GM18499 (cell line): ENCODE results near the gene SLC2A13.
"Not testable (repeated sequence)": the region's sequence is repeated elsewhere in the genome, so short reads cannot be mapped to it uniquely, and the experiment has no call there.

Source experiments
- ATAC-seq: cut with Tn5 transposase; IDR thresholded peaks from one replicate; pipeline ENCODE4 v1.9.1; 2021; ENCODE audit warnings: moderate number of reproducible peaks; ENCODE audit not compliant: insufficient read depth, unreplicated experiment

The SLC2A13 gene

DNA sequence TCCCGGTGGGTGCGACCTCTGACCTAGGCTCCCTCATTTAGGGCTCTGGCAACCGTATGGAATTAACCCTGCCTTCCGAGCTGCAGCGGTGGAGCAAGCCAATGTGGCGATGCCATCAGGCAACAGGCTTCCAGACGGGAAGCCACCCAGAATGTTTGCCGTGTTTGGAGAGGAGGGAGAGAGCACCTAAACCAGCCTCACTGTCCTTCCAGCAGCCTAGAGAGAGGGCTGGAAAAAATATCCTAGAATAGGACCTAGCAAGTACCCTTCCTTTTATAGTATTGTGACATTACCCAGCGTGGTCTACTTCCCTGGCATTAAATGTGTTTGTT, 287 bp upstream of the SLC2A13 start:
- no peak for ATAC-seq

DNA sequence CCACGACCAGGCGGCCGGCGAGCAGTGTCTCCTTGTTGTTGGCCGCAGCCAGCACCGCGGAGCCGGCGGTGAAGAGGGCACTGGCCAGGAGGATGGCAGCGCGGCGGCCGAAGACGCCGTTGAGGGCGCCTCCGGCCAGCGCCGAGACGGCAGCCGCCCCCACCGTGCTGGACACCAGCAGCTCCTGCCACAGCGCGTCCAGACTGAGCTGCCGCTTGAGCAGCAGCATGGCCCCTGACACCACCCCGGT, 691 bp downstream of the SLC2A13 start:
- no peak for ATAC-seq

- ATAC-seq, result no peak
Measured at GRCh38 chr12:40104461-40105264, 1.2 kb downstream of the SLC2A13 start.

- no peak for ATAC-seq
Measured at GRCh38 chr12:40103043-40103442, 2.8 kb downstream of the SLC2A13 start.

GRCh38 chr12:40101747-40102146, 4.1 kb downstream of the SLC2A13 start:
- ATAC-seq, result no peak

- ATAC-seq, result no peak
Measured at GRCh38 chr12:40099423-40099853, 6.4 kb downstream of the SLC2A13 start.

GRCh38 chr12:40098406-40099145, 7.3 kb downstream of the SLC2A13 start:
- ATAC-seq, result no peak

DNA sequence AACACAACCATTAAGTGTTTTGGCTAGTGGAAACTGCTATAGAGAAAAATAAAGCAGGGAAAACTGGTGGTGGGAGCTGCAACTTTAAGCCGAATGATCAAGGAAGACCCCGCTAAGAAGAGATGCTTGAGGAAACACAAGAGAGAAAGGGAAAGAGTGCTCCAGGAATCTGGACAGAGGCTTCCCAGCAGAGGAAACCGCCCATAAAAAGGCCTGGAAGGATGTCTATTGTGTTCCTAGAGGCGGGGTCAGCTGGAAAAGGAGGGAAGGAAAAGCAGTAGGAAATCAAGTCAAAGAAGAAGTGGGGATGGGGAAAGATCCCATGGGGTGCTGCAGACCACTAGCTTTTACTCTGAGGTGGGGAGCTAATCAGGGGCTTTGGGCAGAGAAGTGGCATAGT, 12.4 kb downstream of the SLC2A13 start:
- no peak for ATAC-seq

DNA sequence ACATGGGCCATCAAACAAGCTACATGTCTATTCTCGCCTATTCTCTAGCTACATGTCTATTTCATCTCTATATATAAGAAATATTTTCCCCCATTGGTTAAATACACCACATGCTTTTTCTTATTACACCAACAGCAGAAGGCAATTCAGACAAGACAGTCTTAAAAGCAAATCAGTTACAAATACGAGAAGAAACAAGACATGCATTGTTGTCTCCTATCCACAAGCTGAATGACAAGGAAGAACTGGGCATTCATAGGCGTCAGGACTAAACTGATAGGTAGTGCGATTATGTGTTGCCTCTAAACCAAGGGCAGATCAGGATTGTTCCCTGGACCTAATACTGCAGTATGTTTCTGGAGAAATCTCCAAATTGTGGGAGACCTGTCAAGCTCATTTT, 19.4 kb downstream of the SLC2A13 start:
- ATAC-seq, result no peak

GRCh38 chr12:40078266-40078665, 27.6 kb downstream of the SLC2A13 start:
- ATAC-seq, result no peak

GRCh38 chr12:40075458-40075857, 30.4 kb downstream of the SLC2A13 start:
- no peak for ATAC-seq

- ATAC-seq, result no peak
Measured at GRCh38 chr12:40068416-40068815, 37.5 kb downstream of the SLC2A13 start.

DNA sequence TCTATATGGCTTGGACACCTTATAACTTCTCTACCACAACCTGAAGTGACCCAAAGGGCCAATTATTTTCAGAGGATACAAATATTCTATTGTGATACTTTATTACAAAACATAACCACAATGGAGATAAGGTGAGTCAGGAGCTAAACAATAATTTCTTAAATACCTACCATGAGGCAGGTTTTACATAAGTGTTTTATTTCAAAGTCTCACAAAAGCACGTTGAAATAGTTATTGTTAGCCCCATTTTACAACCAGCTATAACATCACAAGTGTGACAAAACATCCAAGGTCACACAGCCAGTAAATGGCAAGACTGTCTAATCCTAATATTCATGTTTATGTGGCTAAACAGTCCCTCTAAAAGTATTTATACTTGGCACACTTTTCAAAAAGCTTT, 40.2 kb downstream of the SLC2A13 start:
- no peak for ATAC-seq

DNA sequence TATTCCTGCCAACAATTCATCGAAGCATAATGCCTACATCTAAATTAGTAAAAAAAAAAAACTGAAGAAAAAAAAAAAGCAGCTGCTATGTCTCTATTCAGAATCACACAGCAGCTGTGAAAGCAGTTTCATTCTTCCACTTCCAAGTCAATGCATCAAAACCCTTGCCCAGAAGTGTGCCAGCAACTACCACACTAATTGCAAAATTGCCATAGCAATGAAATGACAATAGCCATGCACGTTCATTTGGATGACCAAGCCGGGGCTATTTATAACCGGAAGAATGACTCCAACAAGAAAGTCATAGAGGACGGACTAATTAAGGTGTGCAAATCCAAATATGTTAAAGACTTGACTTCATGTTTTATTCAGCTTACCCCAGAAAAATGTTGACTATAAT, 42.5 kb downstream of the SLC2A13 start:
- ATAC-seq, result no peak

GRCh38 chr12:40058721-40059190, 47.1 kb downstream of the SLC2A13 start:
- no peak for ATAC-seq

GRCh38 chr12:40056373-40056772, 49.5 kb downstream of the SLC2A13 start:
- no peak for ATAC-seq

- no peak for ATAC-seq
Measured at GRCh38 chr12:40055776-40056175, 50.1 kb downstream of the SLC2A13 start.

DNA sequence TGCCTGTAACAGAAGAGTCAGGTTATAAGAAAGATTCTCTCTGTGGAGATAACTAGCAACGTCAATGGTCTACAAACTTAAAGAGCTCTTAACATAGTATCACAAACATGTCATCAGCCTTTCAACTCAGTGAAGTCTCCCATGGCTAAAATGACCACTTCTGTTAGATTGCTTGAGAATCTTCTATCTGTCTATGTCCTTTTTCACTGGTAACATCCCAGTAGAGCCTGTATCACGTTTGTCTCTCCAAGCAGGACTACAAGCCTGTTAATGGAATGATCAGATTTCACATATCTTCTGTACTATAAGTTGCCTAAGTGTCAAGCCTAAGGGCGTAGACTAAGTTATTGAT, 50.7 kb downstream of the SLC2A13 start:
- ATAC-seq, result no peak

DNA sequence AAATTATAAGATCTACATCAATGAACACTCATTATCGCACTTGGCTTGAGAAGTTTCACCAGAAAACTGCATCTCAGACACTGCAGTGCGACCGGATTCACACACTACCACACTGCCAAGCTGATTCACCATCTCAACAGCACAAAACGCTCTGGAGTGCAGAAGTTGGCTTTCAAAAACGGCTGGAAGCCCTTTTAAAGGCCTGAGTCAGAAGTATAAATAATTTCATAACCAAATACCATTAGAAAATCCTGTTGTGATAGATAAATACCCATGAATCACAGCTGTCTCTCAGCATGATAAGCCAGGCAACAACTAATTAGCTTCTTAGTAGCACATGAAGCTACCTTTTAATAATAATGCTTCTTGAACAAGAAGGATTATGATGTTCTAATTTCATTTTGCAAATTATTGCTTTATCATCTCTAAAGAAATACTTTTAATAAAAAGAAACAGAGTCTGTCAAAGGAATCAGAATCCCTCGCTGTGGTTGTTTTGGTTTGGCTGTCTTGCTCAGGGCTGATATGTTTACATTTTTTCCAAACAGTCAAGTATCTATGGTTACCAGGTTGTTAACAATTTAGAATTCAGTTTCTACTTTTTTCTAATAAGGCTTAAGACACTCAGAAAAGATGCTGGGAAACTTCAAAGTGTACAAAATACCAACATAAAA, 51.2 kb downstream of the SLC2A13 start:
- no peak for ATAC-seq

DNA sequence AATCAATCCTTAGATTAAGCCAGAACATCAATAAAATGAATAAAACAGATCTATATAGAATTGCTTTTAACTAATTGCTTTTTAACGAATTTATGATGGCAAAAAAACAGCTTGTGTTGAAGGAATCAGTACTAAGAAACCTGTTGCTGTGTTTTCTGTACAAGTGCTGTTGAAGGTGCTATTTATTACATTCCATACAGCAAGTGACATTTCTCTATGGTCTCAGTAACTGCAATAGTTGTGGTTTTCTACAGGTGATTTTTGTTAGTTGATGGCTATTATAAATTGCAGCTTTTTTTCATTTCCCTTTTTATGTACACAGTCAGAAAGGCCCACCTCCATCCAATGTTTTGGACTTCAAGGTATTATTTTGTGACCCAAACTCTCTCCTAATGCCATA, 56.6 kb downstream of the SLC2A13 start:
- no peak for ATAC-seq

DNA sequence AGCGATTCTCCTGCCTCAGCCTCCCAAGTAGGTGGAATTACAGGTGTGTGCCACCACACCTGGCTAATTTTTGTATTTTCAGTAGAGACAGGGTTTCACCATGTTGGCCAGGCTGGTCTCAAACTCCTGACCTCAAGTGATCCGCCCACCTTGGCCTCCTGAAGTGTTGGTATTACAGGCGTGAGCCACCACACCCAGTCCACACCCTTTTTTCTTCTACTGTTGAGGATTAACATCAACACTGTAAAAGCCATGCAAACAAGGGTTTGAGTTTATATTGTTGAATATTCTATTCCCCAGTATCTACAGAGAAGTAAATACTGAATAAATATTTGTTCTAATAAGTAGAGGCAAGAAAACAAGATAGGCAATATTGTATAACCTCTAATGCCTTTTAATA, 58.9 kb downstream of the SLC2A13 start:
- not testable (repeated sequence) for ATAC-seq

- no peak for ATAC-seq
Measured at GRCh38 chr12:40045656-40046055, 60.2 kb downstream of the SLC2A13 start.
